Mammary microvascular endothelial cell (primary cell): ENCODE results near the gene RNF146. TPM values are rescaled to one million over a fixed set of nuclear protein-coding genes. Genes with fewer than 3 reads are reported as not detected.

Source experiments
- total RNA-seq: library from RNA; depleted of rRNA; stranded (reverse); fragments of >200 nt; gene quantifications from 2 replicates; pipeline ENCODE4 v1.2.3, GENCODE V29; 2015

Gene RNF146, protein sequence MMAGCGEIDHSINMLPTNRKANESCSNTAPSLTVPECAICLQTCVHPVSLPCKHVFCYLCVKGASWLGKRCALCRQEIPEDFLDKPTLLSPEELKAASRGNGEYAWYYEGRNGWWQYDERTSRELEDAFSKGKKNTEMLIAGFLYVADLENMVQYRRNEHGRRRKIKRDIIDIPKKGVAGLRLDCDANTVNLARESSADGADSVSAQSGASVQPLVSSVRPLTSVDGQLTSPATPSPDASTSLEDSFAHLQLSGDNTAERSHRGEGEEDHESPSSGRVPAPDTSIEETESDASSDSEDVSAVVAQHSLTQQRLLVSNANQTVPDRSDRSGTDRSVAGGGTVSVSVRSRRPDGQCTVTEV
- 24.1 TPM in 2 replicates for total RNA-seq

DNA sequence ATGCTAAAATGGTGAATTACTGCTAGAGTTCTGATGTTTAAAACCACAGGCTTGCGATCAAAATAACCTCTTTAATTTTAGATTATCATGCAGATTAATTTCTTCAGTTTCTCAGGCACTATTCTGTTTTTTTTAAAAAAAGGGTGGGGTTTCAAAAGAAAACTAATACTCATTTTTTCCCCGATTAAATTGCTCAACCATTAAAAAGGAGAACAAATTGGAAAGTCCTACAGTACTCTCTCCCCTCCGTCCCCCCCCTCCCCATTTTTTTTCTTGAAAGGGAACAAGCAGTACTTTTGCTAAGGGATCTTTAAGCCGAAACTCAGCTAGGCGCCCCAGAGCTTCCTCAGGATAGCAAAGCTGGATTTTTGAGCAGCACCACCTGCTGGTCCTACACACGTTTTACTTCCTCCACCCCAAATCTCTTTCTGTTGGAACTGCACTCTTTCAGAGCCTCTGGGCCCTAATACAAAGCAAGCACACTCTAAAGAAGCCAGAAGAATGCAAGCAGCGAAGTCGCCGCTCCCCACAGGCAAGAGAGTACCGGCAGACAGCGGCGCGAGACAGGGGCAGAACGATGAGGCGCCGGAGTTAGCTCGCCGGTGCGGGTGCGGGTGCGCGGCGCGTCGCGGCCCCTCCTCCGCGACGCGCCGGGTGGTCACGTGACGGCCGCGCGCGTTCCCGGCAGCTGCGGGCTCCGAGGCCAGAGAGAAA, at the start of gene RNF146:
TSS of gene RNF146 (plus strand) at position 687 of the 714 bp plus-strand sequence. CDS start 13,475 bp downstream, outside the sequence.

Other genes with a start within 250 kb of the RNF146 start
- gene RSPO3, start 148.2 kb upstream of the RNF146 start, total RNA-seq, result 0.15 and 0.20 TPM in 2 replicates
- gene ECHDC1, start 76.7 kb downstream of the RNF146 start, total RNA-seq, result 39.6 and 51.6 TPM in 2 replicates
- gene KIAA0408, start 192.5 kb downstream of the RNF146 start, total RNA-seq, result not detected in 2 replicates